Mucosa of gallbladder (tissue), 1 donor: ENCODE results near the gene CHST11. TPM values are rescaled to one million over a fixed set of nuclear protein-coding genes. Genes with fewer than 3 reads are reported as not detected.
A peak's percentile ranks its signal among the peaks of the same experiment; 100 is the strongest.
"Not testable (repeated sequence)": the region's sequence is repeated elsewhere in the genome, so short reads cannot be mapped to it uniquely, and the experiment has no call there.

Experiments used
- DNase-seq: peaks from one replicate; pipeline ENCODE4 v3.0.0-alpha.2; 2020; ENCODE audit warnings: low spot score
- total RNA-seq: library from RNA; stranded (reverse); gene quantifications from one replicate; pipeline ENCODE4 v1.2.1, GENCODE V29; 2021
- donor health status: DM: no; HTN: no; CAD: no.

Gene CHST11
- total RNA-seq, 1 donor from 2014 or later: 16.7 TPM

GRCh38 chr12:104602896-104603295, 146.1 kb downstream of the CHST11 start:
- DNase-seq: no peak

GRCh38 chr12:104603545-104603973, 146.8 kb downstream of the CHST11 start:
- no peak for DNase-seq

DNA sequence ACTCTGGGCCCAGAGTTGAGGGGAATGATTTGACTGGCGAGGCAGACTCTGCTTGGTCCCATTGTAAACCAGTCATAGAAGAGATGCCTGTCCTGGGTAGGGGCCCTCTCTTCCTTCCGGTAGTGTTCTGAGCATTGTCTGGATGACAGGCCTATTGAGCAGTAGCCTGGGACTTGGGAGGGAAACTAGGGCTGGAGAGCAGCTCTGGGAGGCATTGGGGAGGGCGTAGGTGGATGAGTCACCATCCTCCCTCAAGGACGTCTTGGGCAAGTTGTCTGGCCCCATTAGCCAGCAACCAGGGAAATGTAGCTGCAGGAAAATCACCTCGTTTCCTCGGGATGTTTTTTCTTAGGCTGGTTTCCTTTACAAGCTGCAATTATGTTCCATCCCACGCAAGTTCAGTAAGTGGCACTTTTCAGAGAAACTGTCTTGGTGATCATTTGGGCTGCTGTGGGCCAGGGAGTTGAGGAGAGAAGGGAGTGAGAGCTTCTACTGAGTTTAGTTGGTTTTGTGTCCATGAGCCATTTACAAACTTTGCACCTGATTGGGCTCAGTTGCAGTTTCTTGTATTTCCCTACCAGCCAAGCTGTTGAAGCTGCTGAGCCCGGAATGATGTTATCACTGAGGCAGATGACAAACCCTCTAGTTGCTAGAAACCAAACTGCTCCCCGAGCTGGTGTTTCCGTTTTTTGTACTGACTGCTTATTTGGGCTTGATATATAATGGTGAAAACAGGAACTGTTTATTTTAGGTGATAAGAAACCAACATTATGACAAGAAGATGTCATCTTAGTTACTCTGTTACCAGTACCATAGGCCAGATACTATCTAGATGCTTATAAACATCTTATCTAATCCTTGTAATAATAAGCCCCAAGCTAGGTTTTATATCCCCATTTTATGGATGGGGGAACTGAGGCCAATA, 147.6 kb downstream of the CHST11 start:
- DNase-seq: peak; percentile 78

DNA sequence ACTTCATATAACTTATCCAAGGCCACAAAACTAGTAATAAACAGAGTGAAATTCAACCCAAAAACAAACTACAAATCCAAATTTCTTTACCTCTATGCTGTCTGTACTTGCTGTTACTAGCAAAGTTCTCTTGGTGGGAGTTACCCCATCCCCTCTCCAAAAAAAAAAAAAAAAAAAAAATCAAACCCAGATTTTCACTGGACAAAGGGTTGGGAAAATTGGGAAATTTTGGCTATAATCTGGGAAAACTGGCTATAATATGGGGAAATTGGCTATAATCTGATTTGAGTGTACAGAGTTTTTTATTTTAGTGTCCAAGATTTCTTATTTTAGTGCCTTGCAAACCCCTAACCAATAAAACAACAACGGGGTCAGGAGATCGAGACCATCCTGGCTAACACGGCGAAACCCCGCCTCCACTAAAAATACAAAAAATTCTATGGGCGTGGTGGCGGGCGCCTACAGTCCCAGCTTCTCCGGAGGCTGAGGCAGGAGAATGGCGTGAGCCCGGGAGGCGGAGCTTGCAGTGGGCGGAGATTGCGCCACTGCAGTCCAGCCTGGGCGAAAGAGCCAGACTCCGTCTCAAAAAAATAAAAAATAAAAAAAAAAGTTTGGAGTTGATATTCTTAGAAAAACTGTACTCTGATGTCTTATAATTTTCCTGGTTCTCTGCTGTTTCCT, 148.4 kb downstream of the CHST11 start:
- DNase-seq: no peak

DNA sequence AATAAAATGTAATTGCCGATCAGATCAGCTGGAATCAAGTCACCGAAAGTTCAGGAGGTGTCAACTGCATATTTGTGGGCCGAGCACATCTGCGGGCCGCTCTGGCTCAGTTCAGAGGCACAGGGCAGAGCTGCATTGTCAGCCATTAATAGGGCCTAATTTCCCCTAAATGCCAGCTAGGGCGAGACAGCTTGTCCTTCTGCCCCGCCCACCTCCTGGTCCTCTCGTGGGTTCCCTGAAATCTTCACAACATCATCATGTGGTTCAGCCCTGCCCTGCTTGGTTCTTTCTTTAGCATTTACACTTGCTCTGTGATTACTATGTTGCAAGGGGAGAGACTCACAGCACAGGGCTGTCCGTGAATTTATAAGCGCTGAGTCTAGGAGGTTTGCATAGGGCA, 148.9 kb downstream of the CHST11 start:
- peak; percentile 42 for DNase-seq

- DNase-seq: no peak
Measured at GRCh38 chr12:104608998-104609397, 152.2 kb downstream of the CHST11 start.

- DNase-seq: no peak
Measured at GRCh38 chr12:104609445-104609844, 152.7 kb downstream of the CHST11 start.

- DNase-seq: no peak
Measured at GRCh38 chr12:104610513-104611235, 153.9 kb downstream of the CHST11 start.

- DNase-seq: no peak
Measured at GRCh38 chr12:104611671-104612070, 154.9 kb downstream of the CHST11 start.

DNA sequence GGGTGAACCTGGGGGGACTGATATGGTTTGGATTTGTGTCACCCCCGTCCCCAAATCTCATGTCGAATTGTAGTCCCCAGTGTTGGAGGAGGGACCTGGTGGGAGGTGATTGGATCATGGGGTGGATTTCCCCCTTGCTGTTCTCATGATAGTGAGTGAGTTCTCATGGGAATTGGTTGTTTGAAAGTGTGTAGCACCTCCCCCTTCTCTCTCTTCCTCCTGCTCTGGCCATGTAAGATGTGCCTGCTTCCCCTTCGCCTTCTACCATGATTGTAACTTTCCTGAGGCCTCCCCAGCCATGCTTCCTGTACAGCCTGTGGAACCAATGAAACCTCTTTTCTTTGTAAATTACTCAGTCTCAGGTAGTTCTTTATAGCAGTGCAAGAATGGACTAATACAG, 156.6 kb downstream of the CHST11 start:
- not testable (repeated sequence) for DNase-seq

- peak; percentile 61 for DNase-seq
Measured at GRCh38 chr12:104615048-104615561, 158.4 kb downstream of the CHST11 start.

- DNase-seq: no peak
Measured at GRCh38 chr12:104618691-104619090, 161.9 kb downstream of the CHST11 start.

GRCh38 chr12:104619305-104619704, 162.6 kb downstream of the CHST11 start:
- no peak for DNase-seq

- no peak for DNase-seq
Measured at GRCh38 chr12:104620837-104621531, 164.2 kb downstream of the CHST11 start.

DNA sequence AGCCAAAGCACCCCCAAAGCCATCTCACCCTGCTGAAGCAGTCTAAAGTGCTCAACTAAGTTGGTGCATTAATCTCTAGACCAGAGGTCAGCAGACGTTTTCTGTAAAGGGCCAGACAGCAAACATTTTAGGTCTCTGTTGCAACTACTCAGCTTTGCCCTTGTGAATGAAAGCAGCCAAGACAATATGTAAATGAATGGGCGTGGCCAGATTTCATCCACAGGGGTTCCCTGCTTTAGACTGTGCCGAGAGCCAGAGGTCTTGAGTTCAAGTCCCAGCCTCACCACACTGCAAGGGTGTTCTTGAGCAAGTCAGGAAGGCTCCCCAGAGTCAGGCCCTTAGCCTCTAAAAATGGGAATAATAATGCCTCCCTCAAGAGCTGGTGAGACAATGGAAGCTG, 166.2 kb downstream of the CHST11 start:
- no peak for DNase-seq

DNA sequence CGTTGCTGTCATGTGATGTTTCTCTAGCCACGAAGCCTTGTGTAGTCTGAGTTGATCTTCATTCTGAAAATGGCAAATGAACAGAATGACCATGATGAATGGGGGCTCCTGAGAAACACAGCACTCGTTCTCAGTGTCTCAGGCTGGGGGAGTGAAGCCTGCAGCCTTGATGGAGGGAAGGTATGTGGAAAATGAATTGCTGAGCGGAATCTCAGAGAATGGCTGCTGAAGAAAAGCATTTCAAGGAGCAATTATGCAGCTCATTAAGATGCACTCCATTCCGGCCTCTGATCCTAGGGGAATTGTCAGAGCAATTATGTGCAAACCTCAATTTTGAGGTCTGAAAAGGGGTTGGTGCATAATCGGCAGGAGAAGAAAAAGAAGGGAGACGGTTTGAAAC, 167.1 kb downstream of the CHST11 start:
- no peak for DNase-seq

DNA sequence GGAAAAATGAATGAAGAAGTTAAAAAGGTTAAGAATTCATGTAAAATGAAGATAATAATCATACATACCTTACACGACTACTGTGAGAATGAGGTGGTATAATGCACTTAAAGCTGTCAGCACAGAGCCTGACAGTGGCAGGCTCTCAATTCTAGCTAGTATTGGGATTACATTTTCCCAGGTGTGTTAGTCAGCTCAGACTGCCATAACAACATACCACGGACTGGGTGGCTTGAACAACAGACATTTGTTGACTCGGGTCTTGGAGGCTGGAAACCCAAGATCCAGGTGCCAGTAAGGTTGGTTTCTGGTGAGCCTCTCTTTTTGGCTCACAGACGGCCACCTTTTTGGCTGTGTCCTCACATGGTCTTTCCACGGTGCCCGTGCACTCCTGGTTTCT, 167.8 kb downstream of the CHST11 start:
- DNase-seq: no peak

- no peak for DNase-seq
Measured at GRCh38 chr12:104626069-104626837, 169.5 kb downstream of the CHST11 start.

GRCh38 chr12:104627231-104627989, 170.7 kb downstream of the CHST11 start:
- no peak for DNase-seq
